Activated T-cell treated with anti-CD3 and anti-CD28 coated beads, Interleukin-2, amount 50 U/mL, for 24 hours (primary cell): ENCODE results near the gene COL6A6.
"Not testable (repeated sequence)": the region's sequence is repeated elsewhere in the genome, so short reads cannot be mapped to it uniquely, and the experiment has no call there.

Source experiments
- DNase-seq: peaks from one replicate; pipeline ENCODE4 v3.0.0-alpha.2; 2020
- H3K27ac Mint-ChIP-seq: 2 replicates; pipeline ENCODE4 v1.8.0; 2020; ENCODE audit warnings: mild to moderate bottlenecking, mixed read lengths
- H3K27me3 Mint-ChIP-seq: 2 replicates; pipeline ENCODE4 v1.8.0; 2020; ENCODE audit warnings: mixed read lengths
- H3K36me3 Mint-ChIP-seq: 2 replicates; pipeline ENCODE4 v1.8.0; 2020; ENCODE audit warnings: low read depth, mixed read lengths
- H3K4me1 Mint-ChIP-seq: 2 replicates; pipeline ENCODE4 v1.8.0; 2020; ENCODE audit warnings: low read depth, mixed read lengths
- H3K4me3 Mint-ChIP-seq: 2 replicates; pipeline ENCODE4 v1.8.0; 2020; ENCODE audit warnings: mild to moderate bottlenecking, moderate library complexity, mixed read lengths
- H3K9me3 Mint-ChIP-seq: 2 replicates; pipeline ENCODE4 v1.8.0; 2020; ENCODE audit warnings: mixed read lengths

Gene COL6A6

DNA sequence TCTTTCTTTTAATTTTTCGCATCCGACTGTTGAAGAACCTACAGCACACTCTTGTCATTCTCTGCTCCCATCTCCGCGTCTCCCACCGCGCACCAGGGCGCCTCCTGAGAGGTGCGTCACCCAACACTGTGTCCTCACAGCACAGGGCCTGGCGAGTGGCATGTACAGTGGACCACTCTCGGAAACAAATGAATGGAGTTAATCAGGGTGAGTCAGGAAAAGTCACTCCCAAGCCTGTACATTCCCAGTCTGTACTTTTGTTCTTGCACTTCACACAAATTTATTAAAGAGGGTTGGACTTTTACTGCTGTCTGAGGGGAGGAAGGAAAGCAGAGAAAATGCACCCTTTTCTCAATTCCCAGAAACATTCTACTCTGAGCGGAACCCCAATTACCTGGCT is 625 bp downstream of the COL6A6 start:
- Mint-ChIP-seq H3K27me3 (peaks cover 53% of the 10 kb centered on the region), H3K4me3 (no peak overlapping the region), H3K36me3 (no peaks in the 10 kb centered on the region), H3K9me3 (no peaks in the 10 kb centered on the region), H3K27ac (no peak overlapping the region), H3K4me1 (peaks cover 4% of the 10 kb centered on the region)
- no peak for DNase-seq

GRCh38 chr3:130519754-130520153 is 2.8 kb downstream of the COL6A6 start:
- no peaks in the 10 kb centered on the region for H3K36me3 Mint-ChIP-seq
- peaks cover 58% of the 10 kb centered on the region for H3K27me3 Mint-ChIP-seq
- no peaks in the 10 kb centered on the region for H3K9me3 Mint-ChIP-seq
- no peak overlapping the region for H3K27ac Mint-ChIP-seq
- no peak for DNase-seq
- H3K4me1 Mint-ChIP-seq: peaks cover 4% of the 10 kb centered on the region
- H3K4me3 Mint-ChIP-seq: no peak overlapping the region

- Mint-ChIP-seq H3K27ac (no peak overlapping the region), H3K36me3 (no peaks in the 10 kb centered on the region), H3K4me3 (no peak overlapping the region), H3K27me3 (peaks cover 38% of the 10 kb centered on the region), H3K4me1 (peaks cover 2% of the 10 kb centered on the region), H3K9me3 (no peaks in the 10 kb centered on the region)
- DNase-seq: no peak
Measured at GRCh38 chr3:130522399-130522798, 5.4 kb downstream of the COL6A6 start.

GRCh38 chr3:130527426-130527825 is 10.4 kb downstream of the COL6A6 start:
- H3K27me3 Mint-ChIP-seq: peaks cover 18% of the 10 kb centered on the region
- no peak overlapping the region for H3K4me3 Mint-ChIP-seq
- peaks cover 12% of the 10 kb centered on the region for H3K4me1 Mint-ChIP-seq
- no peak for DNase-seq
- no peak overlapping the region for H3K27ac Mint-ChIP-seq
- H3K36me3 Mint-ChIP-seq: no peaks in the 10 kb centered on the region
- no peaks in the 10 kb centered on the region for H3K9me3 Mint-ChIP-seq

DNA sequence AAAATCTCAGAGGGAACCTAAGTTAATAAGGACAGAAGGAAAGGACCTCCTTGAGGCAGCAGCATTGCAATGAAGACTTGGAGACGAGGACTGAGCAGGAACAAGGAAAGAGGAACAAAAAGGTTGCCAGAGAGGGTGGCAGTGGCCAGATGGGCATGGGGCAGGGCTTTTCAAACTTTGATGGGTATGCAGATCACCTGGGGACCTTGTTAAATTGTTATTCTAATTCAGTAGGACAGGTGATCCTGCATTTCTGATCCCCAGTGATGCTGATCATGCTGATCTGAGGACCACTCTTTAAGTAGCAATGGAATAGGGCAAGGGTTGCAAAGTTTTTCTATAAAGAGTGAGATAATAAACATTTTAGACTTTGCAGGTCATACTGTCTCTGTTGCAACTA is 11.1 kb downstream of the COL6A6 start:
- DNase-seq: no peak
- Mint-ChIP-seq H3K36me3 (no peaks in the 10 kb centered on the region), H3K27me3 (peaks cover 11% of the 10 kb centered on the region), H3K4me1 (peaks cover 12% of the 10 kb centered on the region), H3K27ac (no peak overlapping the region), H3K9me3 (no peaks in the 10 kb centered on the region), H3K4me3 (no peak overlapping the region)

DNA sequence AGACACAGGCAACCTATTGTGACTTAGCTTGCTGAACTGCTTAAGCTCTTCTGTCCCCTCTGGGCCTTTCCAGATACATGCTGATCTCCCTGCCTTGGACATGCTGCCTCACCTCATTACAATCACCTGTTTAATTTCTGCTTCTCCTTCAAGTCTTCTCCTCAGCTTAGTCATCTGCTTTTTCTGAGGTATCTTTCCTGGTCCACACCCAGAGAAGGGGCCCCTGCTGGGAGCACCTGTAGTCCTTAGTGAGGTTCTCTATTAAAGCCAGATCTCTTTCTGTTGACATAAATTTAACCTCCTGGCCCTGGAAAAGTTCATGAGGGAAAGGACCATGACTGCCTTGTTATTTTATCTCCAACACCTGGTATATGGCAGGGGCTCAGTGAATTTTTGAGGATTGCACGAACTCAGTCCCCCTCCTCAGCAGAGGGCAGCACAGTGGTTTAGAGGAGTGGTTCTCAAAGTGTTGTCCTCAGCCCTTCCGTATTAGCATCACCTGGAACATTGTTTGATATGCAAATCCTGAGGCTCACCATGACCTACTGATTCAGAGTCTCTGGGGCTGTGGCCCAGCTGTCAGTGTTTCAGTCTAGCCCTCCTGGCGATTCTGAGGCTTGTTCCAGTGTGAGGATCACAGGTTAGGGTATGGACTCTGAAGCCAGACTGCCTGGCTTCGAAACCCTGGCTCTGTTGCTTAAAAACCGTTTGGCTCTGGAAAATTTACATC is 12.7 kb downstream of the COL6A6 start:
- H3K9me3 Mint-ChIP-seq: no peaks in the 10 kb centered on the region
- no peak overlapping the region for H3K4me3 Mint-ChIP-seq
- no peaks in the 10 kb centered on the region for H3K36me3 Mint-ChIP-seq
- peaks cover 12% of the 10 kb centered on the region for H3K4me1 Mint-ChIP-seq
- H3K27ac Mint-ChIP-seq: no peak overlapping the region
- DNase-seq: no peak
- peaks cover 3% of the 10 kb centered on the region for H3K27me3 Mint-ChIP-seq

DNA sequence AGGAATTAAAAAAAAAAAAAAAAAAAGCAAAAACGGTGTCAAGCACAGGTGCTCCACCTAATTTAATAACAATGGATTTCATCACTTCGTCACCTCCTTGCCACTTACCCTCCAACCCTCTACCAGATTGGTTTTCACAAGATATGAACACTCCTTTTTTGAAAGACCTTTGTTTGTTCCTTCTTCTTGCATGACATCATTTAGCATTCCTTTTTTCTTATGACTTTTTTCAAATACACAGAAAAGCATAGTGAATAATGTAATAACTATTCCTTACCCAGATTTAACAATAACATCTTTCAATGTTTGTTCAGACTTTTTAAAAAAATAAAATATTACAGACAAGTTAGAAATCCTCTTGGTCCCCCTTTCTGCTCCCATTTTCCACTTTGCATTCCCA is 16.3 kb downstream of the COL6A6 start:
- Mint-ChIP-seq H3K27ac (no peak overlapping the region), H3K4me1 (peaks cover 12% of the 10 kb centered on the region), H3K9me3 (no peaks in the 10 kb centered on the region), H3K4me3 (no peak overlapping the region), H3K36me3 (no peaks in the 10 kb centered on the region), H3K27me3 (no peaks in the 10 kb centered on the region)
- no peak for DNase-seq

DNA sequence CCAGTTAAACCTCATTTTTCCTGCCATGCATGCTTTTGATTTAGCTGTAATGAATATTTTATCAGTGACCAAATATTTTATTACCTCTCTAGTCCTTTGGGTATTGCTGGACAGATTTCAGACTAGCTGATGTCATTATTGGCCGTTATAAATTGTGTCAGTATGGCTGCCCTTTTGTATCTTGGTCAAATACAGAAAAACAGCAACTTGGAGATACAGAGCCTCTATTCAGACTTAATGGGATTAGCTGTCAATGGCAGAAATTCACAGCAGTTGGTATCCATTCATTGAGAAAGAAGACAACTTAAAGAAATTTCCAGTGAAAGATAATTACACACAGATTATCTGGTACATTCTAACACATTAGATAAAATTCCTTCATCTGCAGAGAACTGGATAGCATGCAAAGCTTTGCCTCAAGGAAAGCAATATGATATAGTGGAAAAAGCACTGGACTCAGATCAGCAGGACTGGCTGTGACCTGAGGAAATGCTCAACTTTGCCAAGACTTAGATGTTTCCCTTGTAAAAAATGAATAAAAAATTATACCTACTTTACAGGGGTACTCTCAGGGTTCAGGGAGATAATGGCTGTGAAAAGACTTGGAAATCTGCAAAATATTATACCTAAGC is 20.8 kb downstream of the COL6A6 start:
- DNase-seq: no peak
- peaks cover 3% of the 10 kb centered on the region for H3K27me3 Mint-ChIP-seq
- H3K9me3 Mint-ChIP-seq: no peaks in the 10 kb centered on the region
- no peak overlapping the region for H3K27ac Mint-ChIP-seq
- no peaks in the 10 kb centered on the region for H3K4me1 Mint-ChIP-seq
- no peaks in the 10 kb centered on the region for H3K36me3 Mint-ChIP-seq
- H3K4me3 Mint-ChIP-seq: no peak overlapping the region

DNA sequence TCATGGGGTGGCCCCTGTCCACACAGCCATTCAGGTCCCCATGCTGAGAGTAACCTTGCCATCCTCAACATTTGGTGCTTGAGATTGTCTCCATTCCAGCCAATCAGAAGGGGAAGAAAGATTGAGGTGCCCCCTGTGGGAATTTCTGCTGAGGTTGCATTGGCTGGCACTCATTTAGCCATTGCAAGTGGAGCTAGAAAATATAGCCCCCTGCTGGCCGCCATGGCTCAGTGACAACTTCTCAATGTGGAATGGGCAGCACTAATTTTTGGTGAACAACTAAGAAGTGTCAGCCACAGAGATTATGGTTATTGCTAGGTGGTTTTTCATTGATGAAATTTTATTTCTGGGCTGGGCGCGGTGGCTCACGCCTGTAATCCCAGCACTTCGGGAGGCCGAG is 22.0 kb downstream of the COL6A6 start:
- peak; percentile 50 for DNase-seq
- H3K27ac Mint-ChIP-seq: no peak overlapping the region

DNA sequence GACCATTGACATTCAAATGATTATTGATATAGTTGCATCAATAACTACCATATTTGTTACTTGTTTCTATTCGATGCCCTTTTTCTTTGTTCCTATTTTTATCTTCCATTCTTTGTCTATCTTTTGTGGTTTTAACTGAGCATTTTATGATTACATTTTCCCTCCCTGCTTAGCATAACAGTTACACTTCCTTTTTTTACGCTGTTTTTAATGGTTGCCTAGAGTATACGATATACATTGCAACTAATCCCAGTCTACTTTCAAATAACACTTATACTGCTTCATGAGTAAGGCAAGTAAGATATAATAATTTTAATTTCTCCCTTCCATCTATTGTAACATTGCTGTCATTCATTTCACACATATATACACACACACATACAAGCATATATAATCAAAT is 26.3 kb downstream of the COL6A6 start:
- no peak overlapping the region for H3K27ac Mint-ChIP-seq
- DNase-seq: no peak
- no peaks in the 10 kb centered on the region for H3K4me1 Mint-ChIP-seq
- peaks cover 14% of the 10 kb centered on the region for H3K27me3 Mint-ChIP-seq
- H3K9me3 Mint-ChIP-seq: no peaks in the 10 kb centered on the region
- H3K4me3 Mint-ChIP-seq: no peak overlapping the region
- H3K36me3 Mint-ChIP-seq: no peaks in the 10 kb centered on the region

More for the DNA sequence above, 22.0 kb downstream of the COL6A6 start:
- no peaks in the 10 kb centered on the region for H3K9me3 Mint-ChIP-seq
- H3K4me1 Mint-ChIP-seq: no peaks in the 10 kb centered on the region
- H3K4me3 Mint-ChIP-seq: no peak overlapping the region
- no peaks in the 10 kb centered on the region for H3K36me3 Mint-ChIP-seq
- peaks cover 3% of the 10 kb centered on the region for H3K27me3 Mint-ChIP-seq

DNA sequence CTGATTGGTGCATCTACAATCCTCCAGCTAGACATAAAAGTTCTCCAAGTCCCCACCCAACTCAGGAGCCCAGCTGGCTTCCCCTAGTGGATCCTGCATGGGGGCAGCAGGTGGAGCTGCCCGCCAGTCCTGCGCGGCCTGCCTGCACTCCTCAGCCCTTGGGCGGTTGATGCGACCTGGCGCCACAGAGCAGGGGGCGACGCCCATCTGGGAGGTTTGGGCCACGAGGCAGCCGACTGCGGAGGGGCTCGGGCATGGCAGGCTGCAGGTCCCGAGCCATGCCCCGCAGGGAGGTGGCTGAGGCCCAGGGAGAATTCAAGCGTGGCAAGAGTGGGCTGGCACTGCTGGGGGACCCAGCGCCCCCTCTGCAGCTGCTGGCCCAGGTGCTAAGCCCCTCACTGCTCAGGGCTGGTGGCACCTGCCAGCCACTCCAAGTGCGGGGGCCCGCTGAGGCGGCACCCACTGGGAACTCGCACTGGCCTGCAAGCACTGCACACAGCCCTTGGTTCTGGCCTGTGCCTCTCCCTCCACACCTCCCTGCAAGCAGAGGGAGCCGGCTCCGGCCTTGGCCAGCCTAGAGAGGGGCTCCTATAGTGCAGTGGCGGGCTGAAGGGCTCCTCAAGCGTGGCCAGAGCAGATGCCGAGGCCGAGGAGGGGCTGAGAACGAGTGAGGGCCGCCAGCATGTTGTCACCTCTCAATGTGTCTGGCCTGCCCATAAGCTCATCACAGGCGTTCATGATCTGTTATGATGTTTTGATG is 30.1 kb downstream of the COL6A6 start:
- Mint-ChIP-seq H3K9me3 (no peaks in the 10 kb centered on the region), H3K27ac (no peak overlapping the region)
- no peak for DNase-seq

GRCh38 chr3:130547680-130548065 is 30.7 kb downstream of the COL6A6 start:
- not testable (repeated sequence) for H3K4me3 Mint-ChIP-seq, H3K9me3 Mint-ChIP-seq, H3K27ac Mint-ChIP-seq, H3K4me1 Mint-ChIP-seq, H3K36me3 Mint-ChIP-seq, DNase-seq
- H3K27me3 Mint-ChIP-seq: peaks cover 20% of the 10 kb centered on the region

More for the DNA sequence above, 30.1 kb downstream of the COL6A6 start:
- Mint-ChIP-seq H3K4me1 (no peaks in the 10 kb centered on the region), H3K4me3 (no peak overlapping the region), H3K36me3 (no peaks in the 10 kb centered on the region), H3K27me3 (peaks cover 20% of the 10 kb centered on the region)

DNA sequence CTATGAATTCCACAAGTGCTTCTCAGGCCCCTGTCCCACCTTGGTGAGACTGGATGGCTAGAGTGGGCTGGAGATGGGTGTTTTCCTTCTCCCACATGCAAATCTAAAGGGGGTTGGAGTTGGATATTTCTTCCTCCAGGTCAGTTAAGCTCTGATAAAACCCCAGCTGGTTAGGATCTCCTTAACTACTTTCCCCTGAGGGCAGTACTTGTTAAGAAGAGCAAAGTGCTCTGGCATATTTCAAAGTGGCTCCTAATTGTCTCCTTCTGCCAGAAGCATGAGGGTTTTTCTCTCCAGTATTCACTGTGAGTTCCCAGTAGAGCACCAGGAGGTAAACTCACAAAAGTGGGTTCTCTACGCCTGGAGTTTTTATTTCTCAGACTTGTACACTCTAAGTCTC is 31.4 kb downstream of the COL6A6 start:
- H3K27me3 Mint-ChIP-seq: peaks cover 20% of the 10 kb centered on the region
- H3K4me1 Mint-ChIP-seq: no peaks in the 10 kb centered on the region
- no peaks in the 10 kb centered on the region for H3K9me3 Mint-ChIP-seq
- no peak overlapping the region for H3K4me3 Mint-ChIP-seq
- H3K27ac Mint-ChIP-seq: no peak overlapping the region
- H3K36me3 Mint-ChIP-seq: no peaks in the 10 kb centered on the region
- no peak for DNase-seq

- Mint-ChIP-seq H3K27ac (no peak overlapping the region), H3K36me3 (no peaks in the 10 kb centered on the region), H3K4me1 (no peaks in the 10 kb centered on the region), H3K9me3 (peaks cover 5% of the 10 kb centered on the region), H3K27me3 (peaks cover 27% of the 10 kb centered on the region), H3K4me3 (no peak overlapping the region)
- DNase-seq: no peak
Measured at GRCh38 chr3:130557336-130558035, 40.5 kb downstream of the COL6A6 start.
